ENCODE measurements around the gene LPP. TPM values are rescaled to one million over a fixed set of nuclear protein-coding genes. Genes with fewer than 3 reads are reported as not detected.

LPP gene
- total and polyA plus RNA-seq, 9 of the 15 experiments (the other 6 are each of a cell fraction or from before 2014, with no cell fraction given) = 0.07 to 0.18 TPM; not detected in 7

DNA sequence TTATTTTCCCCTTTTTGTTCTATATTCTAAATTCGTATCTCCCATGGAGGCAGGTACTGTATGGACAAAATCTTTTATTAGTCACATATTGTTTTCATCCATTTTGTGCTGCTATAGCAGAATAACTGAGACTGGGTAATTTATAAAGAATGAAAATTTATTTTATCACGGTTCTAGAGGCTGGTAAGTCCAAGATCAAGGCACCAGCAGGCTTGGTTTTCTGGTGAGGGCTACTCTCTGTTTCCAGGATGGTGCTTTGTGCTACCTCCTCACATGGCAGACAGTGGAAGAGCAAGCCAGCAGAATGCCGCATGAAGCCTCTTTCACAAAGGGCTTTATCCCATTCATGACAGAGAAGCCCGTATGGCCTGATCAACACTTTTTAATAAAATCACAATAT, 595.9 kb downstream of the LPP start (continued):
- TF ChIP-seq, protein P1, sequence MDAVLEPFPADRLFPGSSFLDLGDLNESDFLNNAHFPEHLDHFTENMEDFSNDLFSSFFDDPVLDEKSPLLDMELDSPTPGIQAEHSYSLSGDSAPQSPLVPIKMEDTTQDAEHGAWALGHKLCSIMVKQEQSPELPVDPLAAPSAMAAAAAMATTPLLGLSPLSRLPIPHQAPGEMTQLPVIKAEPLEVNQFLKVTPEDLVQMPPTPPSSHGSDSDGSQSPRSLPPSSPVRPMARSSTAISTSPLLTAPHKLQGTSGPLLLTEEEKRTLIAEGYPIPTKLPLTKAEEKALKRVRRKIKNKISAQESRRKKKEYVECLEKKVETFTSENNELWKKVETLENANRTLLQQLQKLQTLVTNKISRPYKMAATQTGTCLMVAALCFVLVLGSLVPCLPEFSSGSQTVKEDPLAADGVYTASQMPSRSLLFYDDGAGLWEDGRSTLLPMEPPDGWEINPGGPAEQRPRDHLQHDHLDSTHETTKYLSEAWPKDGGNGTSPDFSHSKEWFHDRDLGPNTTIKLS (IDR thresholded peaks at IDR 0.05; ENCODE audit: borderline replicate concordance, low read depth) = no peak
- TF ChIP-seq, protein P2, sequence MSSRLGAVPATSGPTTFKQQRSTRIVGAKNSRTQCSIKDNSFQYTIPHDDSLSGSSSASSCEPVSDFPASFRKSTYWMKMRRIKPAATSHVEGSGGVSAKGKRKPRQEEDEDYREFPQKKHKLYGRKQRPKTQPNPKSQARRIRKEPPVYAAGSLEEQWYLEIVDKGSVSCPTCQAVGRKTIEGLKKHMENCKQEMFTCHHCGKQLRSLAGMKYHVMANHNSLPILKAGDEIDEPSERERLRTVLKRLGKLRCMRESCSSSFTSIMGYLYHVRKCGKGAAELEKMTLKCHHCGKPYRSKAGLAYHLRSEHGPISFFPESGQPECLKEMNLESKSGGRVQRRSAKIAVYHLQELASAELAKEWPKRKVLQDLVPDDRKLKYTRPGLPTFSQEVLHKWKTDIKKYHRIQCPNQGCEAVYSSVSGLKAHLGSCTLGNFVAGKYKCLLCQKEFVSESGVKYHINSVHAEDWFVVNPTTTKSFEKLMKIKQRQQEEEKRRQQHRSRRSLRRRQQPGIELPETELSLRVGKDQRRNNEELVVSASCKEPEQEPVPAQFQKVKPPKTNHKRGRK (tag; IDR thresholded peaks at IDR 0.05) = no peak
- TF ChIP-seq RFX7 (CRISPR knock-in tag; IDR thresholded peaks at IDR 0.05) (no peak), TEAD1 (CRISPR knock-in tag; IDR thresholded peaks at IDR 0.05) (no peak), CAMTA2 (CRISPR knock-in tag; conservative IDR thresholded peaks at IDR 0.05) (no peak), ZC3H11A (IDR thresholded peaks at IDR 0.05; ENCODE audit: low read depth, low read length) (no peak), ZNF354B (CRISPR knock-in tag; IDR thresholded peaks at IDR 0.05) (no peak), POLR2G (IDR thresholded peaks at IDR 0.05; ENCODE audit: low read depth, low read length) (no peak), RNF2 (IDR thresholded peaks at IDR 0.05) (no peak), E2F3 (CRISPR knock-in tag; IDR thresholded peaks at IDR 0.05) (no peak)
- TF ChIP-seq, protein P3, sequence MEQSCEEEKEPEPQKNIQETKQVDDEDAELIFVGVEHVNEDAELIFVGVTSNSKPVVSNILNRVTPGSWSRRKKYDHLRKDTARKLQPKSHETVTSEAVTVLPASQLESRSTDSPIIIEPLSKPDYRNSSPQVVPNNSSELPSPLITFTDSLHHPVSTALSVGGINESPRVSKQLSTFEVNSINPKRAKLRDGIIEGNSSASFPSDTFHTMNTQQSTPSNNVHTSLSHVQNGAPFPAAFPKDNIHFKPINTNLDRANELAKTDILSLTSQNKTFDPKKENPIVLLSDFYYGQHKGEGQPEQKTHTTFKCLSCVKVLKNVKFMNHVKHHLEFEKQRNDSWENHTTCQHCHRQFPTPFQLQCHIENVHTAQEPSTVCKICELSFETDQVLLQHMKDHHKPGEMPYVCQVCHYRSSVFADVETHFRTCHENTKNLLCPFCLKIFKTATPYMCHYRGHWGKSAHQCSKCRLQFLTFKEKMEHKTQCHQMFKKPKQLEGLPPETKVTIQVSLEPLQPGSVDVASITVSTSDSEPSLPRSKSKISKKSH (CRISPR knock-in tag; IDR thresholded peaks at IDR 0.05) = no peak

All from K562 (cell line).